Measurements from ENCODE around the gene SYNGR4. TPM values are rescaled to one million over a fixed set of nuclear protein-coding genes. Genes with fewer than 3 reads are reported as not detected.

SYNGR4 gene
- total RNA-seq, 1 donor from 2014 or later: not detected

Other genes starting within 250 kb of the SYNGR4 start
- 27.3 TPM for gene LIG1, start 194.0 kb upstream of the SYNGR4 start, total RNA-seq
- 2.5 TPM for gene ZSWIM9, start 193.7 kb upstream of the SYNGR4 start, total RNA-seq
- 34.0 TPM for gene CARD8, start 108.5 kb upstream of the SYNGR4 start, total RNA-seq
- 4.1 TPM for gene ZNF114, start 94.3 kb upstream of the SYNGR4 start, total RNA-seq
- 37.8 TPM for gene EMP3, start 38.8 kb upstream of the SYNGR4 start, total RNA-seq
- gene TMEM143, start 427 bp upstream of the SYNGR4 start, total RNA-seq: 4.7 TPM
- gene KDELR1, start 27.2 kb downstream of the SYNGR4 start, total RNA-seq: 46.5 TPM
- gene GRIN2D, start 29.3 kb downstream of the SYNGR4 start, total RNA-seq: 1.1 TPM
- 8.3 TPM for gene GRWD1, start 81.6 kb downstream of the SYNGR4 start, total RNA-seq
- 1.2 TPM for gene KCNJ14, start 91.2 kb downstream of the SYNGR4 start, total RNA-seq
- gene CYTH2, start 105.0 kb downstream of the SYNGR4 start, total RNA-seq: 27.4 TPM
- gene LMTK3, start 147.5 kb downstream of the SYNGR4 start, total RNA-seq: 0.79 TPM
- 16.2 TPM for gene SULT2B1, start 187.8 kb downstream of the SYNGR4 start, total RNA-seq
- gene SPACA4, start 242.4 kb downstream of the SYNGR4 start, total RNA-seq: 0.20 TPM